GM12892 (cell line): ENCODE results near the gene MOGAT2.

Experiments used
- POLR2A ChIP-seq: IDR thresholded peaks from 2 replicates; pipeline ENCODE4 v1.6.1; 2011; ENCODE audit warnings: low read depth, low read length, control low read depth
- TAF1 ChIP-seq: IDR thresholded peaks from 2 replicates; pipeline ENCODE4 v1.6.1; 2011; ENCODE audit warnings: low read depth, mild to moderate bottlenecking, control low read depth, low read length, borderline replicate concordance

GRCh38 chr11:75721852-75722668 lies 4.4 kb downstream of the MOGAT2 start:
- TF ChIP-seq POLR2A (no peak), TAF1 (no peak)
